ENCODE measurements around the gene CHRM3.
A peak's percentile ranks its signal among the peaks of the same experiment; 100 is the strongest.
"Not testable (repeated sequence)": the region's sequence is repeated elsewhere in the genome, so short reads cannot be mapped to it uniquely, and the experiment has no call there.

CHRM3 gene

DNA sequence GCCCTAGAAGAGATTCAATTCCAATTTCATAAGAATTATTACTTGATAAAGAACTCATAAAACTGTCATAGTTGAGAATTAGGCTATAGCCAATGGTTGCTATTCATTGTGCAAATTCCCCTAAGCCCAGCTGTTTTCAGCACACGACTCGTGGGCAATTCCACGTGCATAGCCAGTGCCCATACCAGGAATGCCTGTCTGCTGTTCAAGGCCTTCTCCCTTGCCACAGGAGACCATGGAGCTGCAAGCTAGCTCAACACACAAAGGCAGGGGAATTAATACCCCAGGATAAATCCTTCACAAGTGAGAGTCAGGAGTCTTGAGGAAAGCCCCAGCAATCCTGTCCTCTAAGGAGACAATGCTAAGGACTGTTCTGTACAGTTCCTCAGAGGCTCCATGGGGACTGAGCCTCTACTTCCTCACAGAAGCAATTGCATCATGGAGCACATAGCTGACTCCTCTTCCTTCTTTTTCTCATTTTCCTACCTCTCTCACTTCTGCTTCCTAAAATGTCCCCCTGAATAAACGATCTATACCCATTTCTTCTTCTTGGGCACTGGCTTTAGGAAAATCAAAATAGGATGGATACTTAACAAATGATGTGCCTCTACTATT, 19.1 kb upstream of the CHRM3 start:
- Histone ChIP-seq H3K4me3 (ENCODE audit: low read depth, low read length) (no peak overlapping the region), H3K27ac (ENCODE audit: low read depth, low read length) (no peak overlapping the region), H3K36me3 (ENCODE audit: control insufficient read depth, insufficient read depth, low read length) (no peaks in the 10 kb centered on the region), H3K4me1 (ENCODE audit: control insufficient read depth, insufficient read depth, low read length) (peaks cover 5% of the 10 kb centered on the region; the same call in 1 of the 2 replicates), H3K27me3 (ENCODE audit: control insufficient read depth, insufficient read depth, low read length) (no peaks in the 10 kb centered on the region), H3K9ac (ENCODE audit: low read depth, low read length) (no peak overlapping the region), H3K9me3 (ENCODE audit: control insufficient read depth, insufficient read depth, low read length) (no peaks in the 10 kb centered on the region)

DNA sequence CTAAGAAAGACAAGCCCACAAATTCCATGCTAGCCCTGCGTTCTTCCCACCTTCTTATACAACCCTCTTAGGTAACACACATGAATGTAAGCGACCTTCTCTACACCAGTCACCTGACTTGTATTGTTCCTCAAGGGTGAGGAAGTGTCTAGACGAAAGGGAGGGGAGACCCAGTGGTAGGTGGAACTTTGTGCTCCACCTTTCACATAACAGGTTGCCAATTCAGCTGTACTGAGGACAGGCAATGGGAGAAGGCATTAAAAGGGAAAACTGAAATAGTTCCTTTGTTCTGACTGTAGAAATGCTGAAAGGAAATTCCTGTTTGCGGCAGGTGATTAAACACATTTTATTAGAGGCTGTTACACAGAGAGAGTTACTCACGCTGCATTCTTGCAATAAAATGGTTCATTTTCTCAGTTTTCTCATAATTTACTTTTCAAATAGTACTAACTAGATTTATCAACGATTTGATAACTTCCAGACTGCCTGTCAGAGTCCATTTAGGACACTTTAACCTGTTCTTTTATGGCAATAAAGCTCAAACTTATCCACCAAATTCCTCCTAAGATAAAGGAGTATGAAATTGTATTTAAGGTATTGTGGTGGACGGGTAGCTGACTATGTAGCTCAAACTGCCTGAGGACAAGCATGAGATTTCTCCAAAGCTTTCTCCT, 17.8 kb upstream of the CHRM3 start:
- Histone ChIP-seq H3K27ac (ENCODE audit: low read depth, low read length) (no peak overlapping the region), H3K4me3 (ENCODE audit: low read depth, low read length) (no peak overlapping the region), H3K36me3 (ENCODE audit: control insufficient read depth, insufficient read depth, low read length) (no peaks in the 10 kb centered on the region), H3K9me3 (ENCODE audit: control insufficient read depth, insufficient read depth, low read length) (no peaks in the 10 kb centered on the region), H3K4me1 (ENCODE audit: control insufficient read depth, insufficient read depth, low read length) (peaks cover 5% of the 10 kb centered on the region; the same call in 1 of the 2 replicates), H3K9ac (ENCODE audit: low read depth, low read length) (no peak overlapping the region), H3K27me3 (ENCODE audit: control insufficient read depth, insufficient read depth, low read length) (no peaks in the 10 kb centered on the region)

DNA sequence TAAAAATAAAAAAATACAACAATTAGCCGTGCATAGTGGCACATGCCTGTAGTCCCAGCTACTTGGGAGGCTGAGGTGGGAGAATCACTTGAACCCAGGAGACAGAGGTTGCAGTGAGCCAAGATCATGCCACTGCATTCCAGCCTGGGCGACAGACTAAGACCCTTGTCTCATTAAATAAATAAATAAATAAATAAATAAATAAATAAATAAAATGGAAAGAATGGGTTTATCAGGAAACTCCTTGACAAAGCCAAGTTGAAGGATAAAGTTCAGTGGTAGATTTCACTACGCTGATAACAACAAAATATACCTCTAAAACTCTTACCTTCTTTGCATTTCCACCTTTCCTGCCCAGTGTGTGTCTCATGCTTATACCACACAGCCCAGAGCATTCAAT, 15.5 kb upstream of the CHRM3 start:
- not testable (repeated sequence) for H3K36me3 ChIP-seq (ENCODE audit: control insufficient read depth, insufficient read depth, low read length); H3K4me1 ChIP-seq (ENCODE audit: control insufficient read depth, insufficient read depth, low read length); H3K27me3 ChIP-seq (ENCODE audit: control insufficient read depth, insufficient read depth, low read length); H3K9ac ChIP-seq (ENCODE audit: low read depth, low read length); H3K9me3 ChIP-seq (ENCODE audit: control insufficient read depth, insufficient read depth, low read length); H3K27ac ChIP-seq (ENCODE audit: low read depth, low read length); H3K4me3 ChIP-seq (ENCODE audit: low read depth, low read length)

DNA sequence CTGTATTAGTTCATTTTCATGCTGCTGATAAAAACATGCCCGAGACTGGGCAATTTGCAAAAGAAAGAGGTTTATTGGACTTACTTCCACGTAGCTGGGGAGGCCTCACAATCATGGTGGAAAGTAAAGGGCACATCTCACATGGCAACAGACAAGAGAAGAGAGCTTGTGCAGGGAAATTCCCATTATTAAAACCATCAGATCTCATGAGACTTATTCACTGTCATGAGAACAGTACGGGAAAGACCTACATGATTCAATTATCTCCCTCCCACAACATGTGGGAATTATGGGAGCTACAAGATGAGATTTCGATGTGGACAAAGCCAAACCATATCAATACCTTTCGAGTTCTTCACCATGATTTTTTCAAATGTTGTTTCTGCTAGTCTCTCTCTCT, 3.7 kb upstream of the CHRM3 start:
- Histone ChIP-seq H3K4me1 (ENCODE audit: control insufficient read depth, insufficient read depth, low read length) (0 out of 2 replicates have a peak, but pooled peaks cover 4% of the 10 kb centered on the region), H3K4me3 (ENCODE audit: low read depth, low read length) (no peak overlapping the region), H3K9me3 (ENCODE audit: control insufficient read depth, insufficient read depth, low read length) (no peaks in the 10 kb centered on the region), H3K27ac (ENCODE audit: low read depth, low read length) (no peak overlapping the region), H3K36me3 (ENCODE audit: control insufficient read depth, insufficient read depth, low read length) (no peaks in the 10 kb centered on the region), H3K27me3 (ENCODE audit: control insufficient read depth, insufficient read depth, low read length) (peaks cover 30% of the 10 kb centered on the region), H3K9ac (ENCODE audit: low read depth, low read length) (no peak overlapping the region)

DNA sequence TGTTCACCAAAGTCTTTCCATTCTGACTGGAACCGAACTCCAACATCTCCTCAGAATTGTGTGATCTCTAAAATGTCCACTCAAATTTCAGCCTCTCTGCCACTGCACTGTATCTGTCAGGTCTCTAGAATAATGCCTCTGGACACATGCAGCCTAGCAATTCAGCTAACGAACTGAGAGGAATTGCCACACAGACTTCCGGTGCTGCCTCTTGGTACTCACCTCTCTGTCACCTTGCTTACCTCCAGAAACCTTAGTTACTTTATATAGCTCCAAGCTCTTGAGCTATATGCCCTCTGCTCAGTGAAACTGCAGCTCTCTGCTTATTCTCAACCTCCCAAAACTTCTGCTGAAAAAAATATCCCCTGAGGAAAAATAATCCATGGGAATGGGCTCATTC, 2.7 kb upstream of the CHRM3 start:
- no peaks in the 10 kb centered on the region for H3K9me3 ChIP-seq (ENCODE audit: control insufficient read depth, insufficient read depth, low read length)
- H3K9ac ChIP-seq (ENCODE audit: low read depth, low read length): no peak overlapping the region
- 0 out of 2 replicates have a peak, but pooled peaks cover 4% of the 10 kb centered on the region for H3K4me1 ChIP-seq (ENCODE audit: control insufficient read depth, insufficient read depth, low read length)
- H3K27me3 ChIP-seq (ENCODE audit: control insufficient read depth, insufficient read depth, low read length): peaks cover 41% of the 10 kb centered on the region
- H3K4me3 ChIP-seq (ENCODE audit: low read depth, low read length): no peak overlapping the region
- no peak overlapping the region for H3K27ac ChIP-seq (ENCODE audit: low read depth, low read length)
- H3K36me3 ChIP-seq (ENCODE audit: control insufficient read depth, insufficient read depth, low read length): no peaks in the 10 kb centered on the region

DNA sequence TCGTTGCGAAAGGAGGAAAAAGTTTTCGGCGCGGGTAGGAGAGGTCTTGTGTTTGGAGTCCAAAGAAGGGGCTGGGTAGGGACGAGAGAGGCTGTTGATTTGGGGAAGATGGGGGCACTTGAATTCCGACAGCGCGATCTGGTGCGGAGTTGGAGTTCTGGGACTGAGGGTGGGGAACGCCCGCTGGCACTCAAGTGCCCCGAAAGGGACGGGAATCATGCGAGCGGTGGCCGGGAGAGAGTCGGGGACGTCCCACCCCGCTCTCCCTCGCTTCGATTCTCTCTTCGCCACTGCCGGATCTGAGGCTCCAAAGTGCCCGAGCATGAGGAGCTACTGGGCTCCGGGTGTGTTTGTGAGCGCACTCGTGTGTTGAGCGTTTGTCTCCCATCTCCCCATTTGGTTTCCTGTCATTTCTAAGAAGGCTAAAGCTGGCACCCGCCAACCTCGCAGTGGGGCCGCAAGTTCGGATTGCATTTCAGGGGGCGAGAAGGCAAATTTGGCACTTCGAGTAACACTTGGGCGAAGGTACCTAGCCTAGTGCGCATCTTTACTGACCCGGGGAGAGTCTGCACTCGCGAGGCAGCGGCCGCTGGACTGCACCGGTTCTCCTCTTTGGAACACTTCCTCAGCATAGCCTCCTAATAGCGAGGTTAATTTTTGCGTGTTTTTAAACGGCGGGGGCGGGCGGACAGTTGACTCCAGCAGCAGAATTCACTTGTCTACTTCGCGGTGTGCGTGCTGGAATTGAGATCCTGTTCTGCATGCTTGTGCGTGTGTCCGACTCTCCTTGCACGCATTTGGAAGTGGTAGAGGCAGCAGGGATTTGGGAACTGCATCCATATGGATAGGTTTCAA, 1.2 kb downstream of the CHRM3 start:
- peaks cover 53% of the 10 kb centered on the region for H3K27me3 ChIP-seq (ENCODE audit: control insufficient read depth, insufficient read depth, low read length)
- no peaks in the 10 kb centered on the region for H3K36me3 ChIP-seq (ENCODE audit: control insufficient read depth, insufficient read depth, low read length)
- H3K9ac ChIP-seq (ENCODE audit: low read depth, low read length): peak overlapping the region; percentile 22; the same call in 1 of the 2 replicates
- H3K27ac ChIP-seq (ENCODE audit: low read depth, low read length): no peak overlapping the region
- H3K9me3 ChIP-seq (ENCODE audit: control insufficient read depth, insufficient read depth, low read length): no peaks in the 10 kb centered on the region
- peak overlapping the region; percentile 69 for H3K4me3 ChIP-seq (ENCODE audit: low read depth, low read length)
- H3K4me1 ChIP-seq (ENCODE audit: control insufficient read depth, insufficient read depth, low read length): 0 out of 2 replicates have a peak, but pooled peaks cover 4% of the 10 kb centered on the region

DNA sequence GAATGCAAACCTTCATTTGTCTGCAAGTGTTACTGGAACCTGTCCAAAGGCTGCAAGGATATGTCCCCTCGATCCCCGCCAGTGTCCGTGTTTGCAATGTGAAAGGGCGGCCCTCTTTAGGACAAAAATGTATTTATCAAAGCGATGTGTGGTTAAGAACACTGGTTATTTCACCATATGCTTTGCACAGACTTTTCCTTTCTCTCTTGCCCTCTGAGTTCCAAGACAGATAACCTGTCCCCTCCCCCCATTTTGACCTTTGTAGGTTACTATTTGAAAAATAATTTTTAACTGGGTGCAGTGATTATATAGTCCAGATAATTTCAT, 1.8 kb downstream of the CHRM3 start:
- Histone ChIP-seq H3K4me1 (ENCODE audit: control insufficient read depth, insufficient read depth, low read length) (0 out of 2 replicates have a peak, but pooled peaks cover 4% of the 10 kb centered on the region), H3K36me3 (ENCODE audit: control insufficient read depth, insufficient read depth, low read length) (no peaks in the 10 kb centered on the region), H3K4me3 (ENCODE audit: low read depth, low read length) (peak overlapping the region; percentile 69), H3K27ac (ENCODE audit: low read depth, low read length) (no peak overlapping the region), H3K9ac (ENCODE audit: low read depth, low read length) (no peak overlapping the region), H3K9me3 (ENCODE audit: control insufficient read depth, insufficient read depth, low read length) (no peaks in the 10 kb centered on the region), H3K27me3 (ENCODE audit: control insufficient read depth, insufficient read depth, low read length) (peaks cover 53% of the 10 kb centered on the region)

DNA sequence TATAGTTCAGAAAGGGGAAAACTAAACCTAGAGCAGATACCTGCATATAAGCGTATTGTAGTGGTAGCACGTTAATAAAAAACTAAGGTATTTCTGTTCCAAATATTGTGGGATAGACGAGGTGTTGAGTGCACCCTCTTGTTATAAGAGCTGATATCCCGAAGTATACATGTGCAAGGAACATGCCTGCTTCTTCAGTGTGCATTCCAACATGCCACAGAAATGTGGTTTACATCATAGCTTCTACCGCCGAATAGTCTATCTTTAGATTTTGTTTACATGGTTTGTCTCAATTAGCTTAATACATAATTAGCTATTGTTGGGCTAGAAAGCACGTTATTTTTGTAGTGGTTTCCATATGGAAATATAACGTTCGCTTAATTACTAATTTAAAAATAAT, 2.2 kb downstream of the CHRM3 start:
- Histone ChIP-seq H3K27ac (ENCODE audit: low read depth, low read length) (no peak overlapping the region), H3K9ac (ENCODE audit: low read depth, low read length) (no peak overlapping the region), H3K4me3 (ENCODE audit: low read depth, low read length) (no peak overlapping the region; the same call in 1 of the 2 replicates), H3K27me3 (ENCODE audit: control insufficient read depth, insufficient read depth, low read length) (peaks cover 53% of the 10 kb centered on the region), H3K4me1 (ENCODE audit: control insufficient read depth, insufficient read depth, low read length) (0 out of 2 replicates have a peak, but pooled peaks cover 4% of the 10 kb centered on the region), H3K9me3 (ENCODE audit: control insufficient read depth, insufficient read depth, low read length) (no peaks in the 10 kb centered on the region), H3K36me3 (ENCODE audit: control insufficient read depth, insufficient read depth, low read length) (no peaks in the 10 kb centered on the region)

DNA sequence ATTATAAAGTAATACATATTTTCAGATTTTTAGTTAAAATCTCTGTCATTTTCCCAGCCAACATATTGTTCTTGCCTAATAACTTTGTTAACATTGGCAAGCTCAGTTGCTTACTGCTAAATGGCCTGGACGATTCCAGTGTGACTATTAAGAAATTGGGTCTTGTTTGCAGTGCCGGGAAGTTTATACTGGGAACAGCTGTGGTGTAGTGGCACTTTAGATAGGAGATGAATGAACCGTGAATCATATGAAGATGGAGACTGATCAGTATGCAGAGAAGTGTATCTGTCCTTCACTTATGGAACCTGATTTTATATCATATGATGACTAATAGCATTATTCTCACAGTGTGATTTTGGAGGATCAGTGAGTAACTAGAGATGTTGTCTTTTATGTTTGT, 3.3 kb downstream of the CHRM3 start:
- Histone ChIP-seq H3K9me3 (ENCODE audit: control insufficient read depth, insufficient read depth, low read length) (no peaks in the 10 kb centered on the region), H3K36me3 (ENCODE audit: control insufficient read depth, insufficient read depth, low read length) (no peaks in the 10 kb centered on the region), H3K9ac (ENCODE audit: low read depth, low read length) (no peak overlapping the region), H3K4me1 (ENCODE audit: control insufficient read depth, insufficient read depth, low read length) (0 out of 2 replicates have a peak, but pooled peaks cover 4% of the 10 kb centered on the region), H3K4me3 (ENCODE audit: low read depth, low read length) (no peak overlapping the region), H3K27me3 (ENCODE audit: control insufficient read depth, insufficient read depth, low read length) (peaks cover 52% of the 10 kb centered on the region), H3K27ac (ENCODE audit: low read depth, low read length) (no peak overlapping the region)

DNA sequence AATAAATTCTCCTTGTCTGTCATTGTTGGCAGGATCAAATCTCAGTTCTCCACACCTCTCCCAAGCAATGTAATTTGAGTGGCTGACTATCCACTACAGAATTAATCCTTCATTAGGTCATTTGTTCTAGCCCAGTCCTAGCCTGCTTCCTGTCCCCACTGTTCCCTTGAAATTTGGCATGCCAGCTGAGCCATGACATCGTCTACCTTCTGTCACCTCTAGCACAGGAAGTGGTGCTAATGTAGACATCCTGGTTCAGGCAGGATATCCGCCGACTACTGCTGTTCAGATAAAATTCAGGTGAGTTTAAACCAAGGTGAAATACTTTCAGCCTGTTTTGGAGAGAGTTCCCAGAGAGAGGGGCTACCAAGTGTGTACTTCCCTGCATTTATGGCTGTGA, 5.9 kb downstream of the CHRM3 start:
- no peaks in the 10 kb centered on the region for H3K36me3 ChIP-seq (ENCODE audit: control insufficient read depth, insufficient read depth, low read length)
- H3K4me1 ChIP-seq (ENCODE audit: control insufficient read depth, insufficient read depth, low read length): no peaks in the 10 kb centered on the region
- no peak overlapping the region for H3K4me3 ChIP-seq (ENCODE audit: low read depth, low read length)
- H3K9ac ChIP-seq (ENCODE audit: low read depth, low read length): no peak overlapping the region
- no peaks in the 10 kb centered on the region for H3K9me3 ChIP-seq (ENCODE audit: control insufficient read depth, insufficient read depth, low read length)
- peaks cover 27% of the 10 kb centered on the region for H3K27me3 ChIP-seq (ENCODE audit: control insufficient read depth, insufficient read depth, low read length)
- no peak overlapping the region for H3K27ac ChIP-seq (ENCODE audit: low read depth, low read length)

DNA sequence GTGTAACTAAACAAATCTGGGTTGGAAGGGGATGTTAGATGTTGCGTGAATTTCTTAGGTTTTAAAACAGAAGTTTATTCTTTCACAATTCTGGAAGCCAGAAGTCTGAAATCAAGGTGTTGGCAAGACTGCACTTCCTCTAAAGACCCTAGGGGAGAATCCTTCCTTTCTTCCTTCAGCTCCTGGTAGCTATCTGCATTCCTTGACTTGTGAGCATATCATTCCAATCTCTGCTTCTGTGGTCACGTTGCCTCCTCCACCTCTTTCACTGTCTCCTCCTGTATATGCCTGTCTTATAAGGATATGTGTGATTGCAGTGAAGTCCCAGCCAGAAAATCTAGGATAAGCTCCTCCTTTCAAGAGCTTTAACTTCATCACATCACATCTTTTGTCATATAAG, 7.7 kb downstream of the CHRM3 start:
- H3K27ac ChIP-seq (ENCODE audit: low read depth, low read length): no peak overlapping the region
- no peaks in the 10 kb centered on the region for H3K36me3 ChIP-seq (ENCODE audit: control insufficient read depth, insufficient read depth, low read length)
- no peak overlapping the region for H3K4me3 ChIP-seq (ENCODE audit: low read depth, low read length)
- no peaks in the 10 kb centered on the region for H3K4me1 ChIP-seq (ENCODE audit: control insufficient read depth, insufficient read depth, low read length)
- H3K9me3 ChIP-seq (ENCODE audit: control insufficient read depth, insufficient read depth, low read length): no peaks in the 10 kb centered on the region
- H3K9ac ChIP-seq (ENCODE audit: low read depth, low read length): no peak overlapping the region
- peaks cover 8% of the 10 kb centered on the region for H3K27me3 ChIP-seq (ENCODE audit: control insufficient read depth, insufficient read depth, low read length)
